Mononuclear cell (primary cell): ENCODE measurements around the gene CIBAR2. TPM values are rescaled to one million over a fixed set of nuclear protein-coding genes. Genes with fewer than 3 reads are reported as not detected.
"Not testable (repeated sequence)": the region's sequence is repeated elsewhere in the genome, so short reads cannot be mapped to it uniquely, and the experiment has no call there.

Experiments
- H3K27me3 ChIP-seq: 2 replicates; pipeline ENCODE4 v1.6.0; 2011; ENCODE audit warnings: low read length, control low read depth; ENCODE audit not compliant: insufficient read depth
- H3K4me1 ChIP-seq: 2 replicates; pipeline ENCODE4 v1.5.1; 2011; ENCODE audit warnings: mild to moderate bottlenecking, low read length, control low read depth; ENCODE audit not compliant: insufficient read depth
- H3K4me3 ChIP-seq: 2 replicates; pipeline ENCODE4 v1.5.1; 2011; ENCODE audit warnings: mild to moderate bottlenecking, low read length, moderate library complexity
- H3K9me3 ChIP-seq: 2 replicates; pipeline ENCODE4 v1.5.1; 2011; ENCODE audit warnings: low read depth, mild to moderate bottlenecking, control low read depth, low read length
- total RNA-seq: library from RNA; depleted of rRNA; stranded (reverse); fragments of >200 nt; gene quantifications from one replicate; pipeline ENCODE4 v1.2.3, GENCODE V29; 2012

CIBAR2 gene
- total RNA-seq, 1 donor = not detected

DNA sequence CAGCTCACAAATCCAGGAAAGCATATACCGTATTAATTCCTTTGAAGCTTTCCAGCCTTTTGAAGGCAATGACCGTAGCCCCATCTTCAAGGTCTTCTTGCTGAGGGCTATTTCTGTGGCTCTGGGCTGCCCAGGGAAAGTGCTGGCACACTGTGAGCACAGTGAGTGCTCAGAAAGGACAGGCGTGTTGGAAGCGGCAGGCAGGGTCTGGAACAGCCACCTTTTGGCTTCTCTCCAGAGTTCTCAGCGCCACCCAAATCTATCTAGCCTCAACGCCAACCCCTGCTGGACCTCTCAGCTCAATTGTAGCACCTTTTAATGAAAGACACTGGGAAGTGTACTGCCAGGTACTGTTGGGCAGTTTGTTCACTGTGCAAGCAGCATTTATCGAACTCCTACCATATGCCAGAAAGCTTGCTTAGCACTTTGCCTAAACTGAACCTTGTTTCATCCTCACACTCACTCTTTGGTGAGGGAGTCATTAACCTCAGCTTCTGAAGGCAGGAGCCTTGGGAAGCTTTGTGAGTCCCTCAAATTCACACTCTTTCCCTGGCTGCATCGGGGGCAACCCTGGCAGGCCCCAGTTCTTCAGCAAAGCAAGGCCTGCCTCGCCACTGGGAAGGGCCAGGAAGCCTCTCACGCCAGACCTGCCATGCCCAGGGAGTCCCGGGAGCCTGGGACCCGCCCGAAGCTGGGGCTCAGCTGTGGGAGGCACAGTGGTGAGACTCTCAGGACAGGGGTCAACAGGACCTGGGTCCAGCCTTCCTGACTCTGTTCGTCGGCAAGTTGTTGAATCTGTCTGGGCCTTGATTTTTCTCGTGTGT lies 13.5 kb upstream of the CIBAR2 start:
- no peaks in the 10 kb centered on the region for H3K9me3 ChIP-seq

GRCh38 chr16:85124636-85125346 lies 12.5 kb upstream of the CIBAR2 start:
- no peaks in the 10 kb centered on the region for H3K4me1 ChIP-seq
- H3K4me3 ChIP-seq = no peak overlapping the region
- H3K9me3 ChIP-seq = no peaks in the 10 kb centered on the region
- no peaks in the 10 kb centered on the region for H3K27me3 ChIP-seq

More for the DNA sequence above, 13.5 kb upstream of the CIBAR2 start:
- H3K27me3 ChIP-seq = no peaks in the 10 kb centered on the region
- H3K4me3 ChIP-seq = no peak overlapping the region
- no peaks in the 10 kb centered on the region for H3K4me1 ChIP-seq

DNA sequence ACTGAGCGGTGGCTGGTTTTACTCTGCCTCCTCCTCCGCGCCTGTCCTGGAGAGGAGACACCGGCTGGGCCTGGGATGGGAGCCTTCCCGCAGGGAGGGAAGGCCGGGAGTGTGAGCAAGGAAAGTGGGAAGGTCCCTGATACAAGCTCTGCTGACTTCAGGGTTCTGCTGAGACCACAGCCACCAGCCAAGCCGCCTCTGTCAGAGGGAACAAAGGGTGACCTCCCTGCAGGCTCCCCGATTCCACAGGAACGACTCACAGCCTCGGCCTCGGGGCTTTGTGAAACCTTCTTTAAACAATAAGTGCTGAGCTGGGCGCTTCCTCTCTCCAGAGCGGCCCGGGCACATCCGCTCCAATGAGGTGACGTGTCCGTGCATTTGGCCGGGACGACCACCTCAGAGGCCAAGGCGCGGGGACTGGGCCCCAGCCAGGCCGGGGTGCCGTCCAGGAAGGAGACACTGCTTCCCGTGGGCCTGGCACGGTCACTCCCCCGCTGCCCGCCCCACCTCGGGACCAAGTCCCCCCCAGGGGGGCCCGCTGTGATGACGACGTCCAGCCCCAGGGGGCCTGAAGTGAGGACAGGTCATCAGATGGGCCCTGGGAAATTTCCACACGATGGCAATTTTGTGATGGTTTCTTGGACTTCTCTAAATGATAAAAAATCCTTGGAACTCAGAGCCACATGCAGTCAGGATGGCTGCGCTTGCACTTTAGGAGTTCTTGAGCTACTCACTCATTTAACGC lies 11.8 kb upstream of the CIBAR2 start:
- Histone ChIP-seq H3K9me3 (no peaks in the 10 kb centered on the region), H3K4me1 (no peaks in the 10 kb centered on the region), H3K27me3 (no peaks in the 10 kb centered on the region), H3K4me3 (no peak overlapping the region)

DNA sequence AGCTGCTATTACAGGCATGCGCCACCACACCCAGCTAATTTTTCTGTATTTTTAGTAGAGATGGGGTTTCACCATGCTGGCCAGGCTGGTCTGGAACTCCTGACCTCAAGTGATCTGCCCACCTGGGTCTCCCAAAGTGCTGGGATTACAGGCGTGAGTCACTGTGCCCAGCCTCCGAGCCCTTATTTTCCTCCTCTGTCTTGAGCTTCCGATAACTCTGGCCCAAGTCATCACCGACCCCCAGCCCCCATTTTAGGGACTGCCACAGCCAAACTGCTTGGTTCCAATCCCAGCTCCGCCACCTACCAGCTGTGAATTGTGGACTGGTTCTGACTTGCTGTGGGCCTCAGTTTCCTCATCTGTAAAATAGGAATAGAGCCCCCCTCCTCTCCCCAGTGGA lies 11.2 kb upstream of the CIBAR2 start:
- not testable (repeated sequence) for H3K27me3 ChIP-seq, H3K9me3 ChIP-seq, H3K4me3 ChIP-seq, H3K4me1 ChIP-seq

- Histone ChIP-seq H3K4me1 (peaks cover 3% of the 10 kb centered on the region), H3K27me3 (no peaks in the 10 kb centered on the region), H3K4me3 (no peak overlapping the region), H3K9me3 (no peaks in the 10 kb centered on the region)
Measured at GRCh38 chr16:85120006-85120340, 7.7 kb upstream of the CIBAR2 start.

GRCh38 chr16:85117418-85117817 lies 5.1 kb upstream of the CIBAR2 start:
- Histone ChIP-seq H3K4me1 (peaks cover 6% of the 10 kb centered on the region), H3K9me3 (no peaks in the 10 kb centered on the region), H3K4me3 (no peak overlapping the region), H3K27me3 (no peaks in the 10 kb centered on the region)

DNA sequence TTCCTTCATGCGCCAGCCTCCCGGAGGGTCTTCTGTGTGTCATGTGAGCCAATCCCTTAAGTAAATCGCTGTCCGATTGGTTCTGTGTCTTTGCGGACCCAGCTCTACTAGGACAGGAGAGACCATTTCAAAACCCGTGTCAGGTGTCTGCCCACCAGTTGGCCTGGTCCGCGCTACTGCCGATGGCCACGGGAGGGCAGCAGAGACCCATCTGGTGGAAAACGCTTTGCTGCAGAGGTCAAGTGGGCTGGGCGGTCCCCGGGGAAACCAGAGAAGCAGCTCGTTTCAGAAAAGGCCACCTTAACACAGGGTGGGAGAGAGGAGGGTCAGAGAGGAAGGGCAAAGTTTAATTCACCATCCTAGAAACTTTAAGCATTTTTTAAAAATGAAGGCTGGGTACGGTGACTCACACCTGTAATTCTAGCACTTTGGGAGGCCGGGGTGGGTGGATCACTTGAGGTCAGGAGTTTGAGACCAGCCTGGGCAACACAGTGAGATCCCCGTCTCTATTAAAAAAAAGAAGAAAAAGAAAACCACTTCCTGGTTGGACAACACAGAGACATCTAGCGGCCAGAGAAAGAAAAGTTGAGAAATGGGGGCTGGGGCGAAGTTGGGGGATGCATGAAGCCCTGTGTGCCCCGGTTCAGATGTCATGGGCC lies 2.8 kb upstream of the CIBAR2 start:
- Histone ChIP-seq H3K4me3 (no peak overlapping the region), H3K27me3 (no peaks in the 10 kb centered on the region), H3K9me3 (no peaks in the 10 kb centered on the region), H3K4me1 (peaks cover 6% of the 10 kb centered on the region)

- Histone ChIP-seq H3K27me3 (no peaks in the 10 kb centered on the region), H3K4me3 (no peak overlapping the region), H3K4me1 (peaks cover 6% of the 10 kb centered on the region), H3K9me3 (no peaks in the 10 kb centered on the region)
Measured at GRCh38 chr16:85113913-85114312, 1.6 kb upstream of the CIBAR2 start.

DNA sequence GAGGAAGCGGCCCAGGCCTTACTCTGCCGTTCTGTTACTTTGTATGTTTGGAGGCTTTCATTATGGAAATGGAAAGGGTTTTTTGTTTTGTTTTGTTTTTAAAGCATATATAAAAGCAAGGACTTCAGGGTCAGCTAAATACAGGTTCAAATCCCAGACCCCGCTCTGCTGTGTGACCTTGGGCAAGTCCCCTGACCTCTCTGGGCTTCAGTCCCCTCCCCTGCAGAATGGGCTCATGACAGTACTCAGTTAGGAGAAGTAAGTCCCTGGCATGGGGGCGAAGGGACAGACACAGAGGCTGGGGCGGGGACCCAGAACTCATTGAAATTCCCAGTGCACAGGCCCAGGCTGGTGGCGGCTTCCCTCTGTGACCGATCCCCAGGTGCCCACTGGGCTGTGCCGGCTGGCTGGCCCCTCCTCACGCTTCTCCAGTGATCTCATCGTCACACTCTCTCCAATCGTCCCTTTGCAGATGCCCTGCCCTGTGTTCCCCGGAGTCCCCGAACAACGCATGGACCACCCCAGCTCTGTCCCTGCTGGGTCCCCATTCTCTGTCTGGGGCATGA lies 979 bp upstream of the CIBAR2 start:
- Histone ChIP-seq H3K4me1 (peaks cover 6% of the 10 kb centered on the region), H3K27me3 (no peaks in the 10 kb centered on the region), H3K4me3 (no peak overlapping the region), H3K9me3 (no peaks in the 10 kb centered on the region)

DNA sequence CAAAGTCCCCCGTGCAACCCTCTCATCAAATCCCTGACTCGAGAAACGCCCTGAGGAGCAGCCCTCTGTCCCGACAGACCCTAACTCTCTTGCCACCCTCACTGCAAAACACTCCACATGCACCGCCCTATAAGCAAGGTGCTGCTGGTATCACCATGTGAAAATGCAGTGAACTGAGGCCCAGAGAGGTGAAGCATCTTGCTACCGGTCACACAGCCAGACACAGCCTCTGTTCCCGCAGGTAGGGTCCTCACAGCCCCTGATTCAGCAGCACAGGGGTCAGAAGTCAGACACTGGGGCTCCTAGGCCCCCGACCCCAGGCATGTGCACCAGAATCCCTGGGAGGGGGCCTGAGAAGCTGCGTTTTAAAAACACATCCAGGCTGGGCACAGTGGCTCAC lies 1.1 kb downstream of the CIBAR2 start:
- H3K27me3 ChIP-seq = no peaks in the 10 kb centered on the region
- no peaks in the 10 kb centered on the region for H3K9me3 ChIP-seq
- no peak overlapping the region for H3K4me3 ChIP-seq
- H3K4me1 ChIP-seq = peaks cover 6% of the 10 kb centered on the region

DNA sequence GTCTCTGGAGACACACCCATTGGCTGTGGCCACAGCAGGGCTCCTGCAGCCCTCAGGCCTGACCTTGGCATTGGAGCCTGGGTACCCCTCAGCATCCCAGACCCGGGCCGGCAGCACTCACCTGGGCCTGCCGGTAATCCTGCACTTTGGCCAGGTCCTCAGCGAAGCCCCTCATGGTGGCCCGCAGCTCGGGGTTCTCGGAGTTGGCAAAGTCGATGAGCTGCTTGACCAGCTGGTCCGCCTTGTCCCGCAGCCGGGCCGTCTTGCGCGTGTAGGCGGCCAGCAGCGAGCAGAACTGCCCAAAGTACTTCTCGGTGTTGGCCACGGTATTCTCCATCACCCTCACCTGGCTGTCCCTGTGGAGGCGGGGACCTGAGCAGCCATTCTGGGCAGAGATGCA lies 2.2 kb downstream of the CIBAR2 start:
- Histone ChIP-seq H3K4me3 (no peak overlapping the region), H3K27me3 (no peaks in the 10 kb centered on the region), H3K9me3 (no peaks in the 10 kb centered on the region)

GRCh38 chr16:85107532-85107931 lies 4.7 kb downstream of the CIBAR2 start:
- no peaks in the 10 kb centered on the region for H3K9me3 ChIP-seq
- peaks cover 32% of the 10 kb centered on the region for H3K4me1 ChIP-seq
- no peaks in the 10 kb centered on the region for H3K27me3 ChIP-seq
- no peak overlapping the region for H3K4me3 ChIP-seq

More for the DNA sequence above, 2.2 kb downstream of the CIBAR2 start:
- peaks cover 10% of the 10 kb centered on the region for H3K4me1 ChIP-seq

- Histone ChIP-seq H3K9me3 (no peaks in the 10 kb centered on the region), H3K27me3 (no peaks in the 10 kb centered on the region), H3K4me1 (peaks cover 36% of the 10 kb centered on the region), H3K4me3 (no peak overlapping the region)
Measured at GRCh38 chr16:85107083-85107482, 5.2 kb downstream of the CIBAR2 start.

DNA sequence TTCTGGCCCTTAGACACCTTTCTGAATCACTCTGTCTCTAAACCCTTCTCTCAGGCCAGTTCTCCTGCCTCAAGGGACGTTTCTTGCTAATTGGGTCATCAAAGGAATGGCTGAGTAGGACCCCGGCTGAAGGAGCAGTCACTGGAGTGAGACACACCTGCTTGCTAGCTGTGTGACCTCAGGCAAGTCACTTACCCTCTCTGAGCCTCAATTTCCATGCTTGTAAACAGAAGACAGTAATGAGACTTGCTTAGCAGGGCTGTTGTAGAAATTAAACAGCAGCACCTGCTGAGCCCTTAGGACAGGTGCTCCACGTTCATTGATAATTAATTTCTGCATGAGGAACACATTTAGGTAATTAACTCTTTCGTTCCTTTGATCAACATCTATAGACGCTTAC lies 6.8 kb downstream of the CIBAR2 start:
- Histone ChIP-seq H3K9me3 (no peaks in the 10 kb centered on the region), H3K4me1 (peaks cover 45% of the 10 kb centered on the region), H3K4me3 (no peak overlapping the region), H3K27me3 (no peaks in the 10 kb centered on the region)
